ENCODE data around the gene SMIM24.

The SMIM24 gene

GRCh38 chr19:3470500-3471128, 9.7 kb downstream of the SMIM24 start:
- no peak for DNase-seq

- no peak for DNase-seq
Observed at GRCh38 chr19:3469638-3470499, 10.5 kb downstream of the SMIM24 start.

DNA sequence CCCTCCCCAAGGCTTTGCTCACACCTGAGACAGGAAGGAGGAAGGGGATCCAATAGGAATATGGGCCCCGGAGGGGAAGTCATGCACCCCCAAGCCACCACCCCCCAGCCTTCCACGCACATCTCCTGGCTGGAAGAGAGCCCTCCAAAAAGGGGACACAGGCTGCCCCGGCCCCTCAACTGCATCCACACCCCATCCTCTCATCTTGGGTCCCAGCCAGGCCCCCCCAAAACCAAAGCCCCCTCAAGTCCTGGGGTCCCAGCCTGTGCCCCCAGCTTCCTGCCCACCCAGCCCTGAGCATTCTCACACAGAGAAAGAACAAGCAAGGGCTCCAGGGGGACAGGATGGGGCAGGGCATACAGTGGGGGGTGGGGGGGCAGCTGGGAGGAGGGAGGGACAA, 12.1 kb downstream of the SMIM24 start:
- DNase-seq, result no peak

GRCh38 chr19:3467437-3468198, 12.7 kb downstream of the SMIM24 start:
- DNase-seq, result no peak

GRCh38 chr19:3466635-3467034, 13.7 kb downstream of the SMIM24 start:
- DNase-seq, result no peak

GRCh38 chr19:3465552-3465951, 14.8 kb downstream of the SMIM24 start:
- DNase-seq, result no peak

GRCh38 chr19:3464587-3465235, 15.6 kb downstream of the SMIM24 start:
- DNase-seq, result no peak

GRCh38 chr19:3463714-3464586, 16.4 kb downstream of the SMIM24 start:
- DNase-seq, result no peak

DNA sequence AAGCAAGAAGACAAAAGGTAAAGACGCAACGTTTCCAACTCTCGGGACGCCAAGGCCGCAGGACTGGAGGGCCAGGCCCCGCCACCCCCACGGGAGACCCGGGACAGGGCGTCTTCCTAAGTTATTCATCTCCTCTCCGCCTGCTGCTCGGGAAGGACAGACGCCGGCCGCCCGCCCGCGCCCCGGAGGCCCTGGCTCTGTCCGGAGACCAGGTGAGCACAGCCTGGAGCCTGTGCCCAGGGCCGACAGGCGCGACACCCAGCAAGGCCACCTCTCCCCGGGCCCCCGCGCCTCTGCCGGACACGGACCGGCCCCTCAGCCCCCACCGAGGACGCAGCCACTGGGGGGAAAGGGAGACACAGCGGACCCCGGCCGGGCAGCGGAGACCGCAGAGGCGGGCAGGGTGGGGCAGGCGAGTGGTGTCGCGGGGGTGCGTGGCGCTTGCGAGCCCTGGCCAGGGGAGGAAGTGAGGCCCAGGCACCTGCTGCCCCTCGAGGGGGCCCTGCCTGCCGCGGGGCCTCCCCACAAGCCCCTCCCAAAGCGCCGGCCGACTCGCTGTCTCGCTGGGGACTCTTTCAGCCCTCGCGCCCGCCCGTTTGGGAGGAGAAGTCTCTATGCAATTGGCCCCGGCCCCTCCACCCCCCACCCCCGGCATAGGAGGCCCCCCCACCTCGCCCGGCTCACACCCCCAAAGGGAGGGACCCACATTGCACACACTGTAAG, 17.2 kb downstream of the SMIM24 start:
- no peak for DNase-seq

- no peak for DNase-seq
Observed at GRCh38 chr19:3459965-3460582, 20.3 kb downstream of the SMIM24 start.

DNA sequence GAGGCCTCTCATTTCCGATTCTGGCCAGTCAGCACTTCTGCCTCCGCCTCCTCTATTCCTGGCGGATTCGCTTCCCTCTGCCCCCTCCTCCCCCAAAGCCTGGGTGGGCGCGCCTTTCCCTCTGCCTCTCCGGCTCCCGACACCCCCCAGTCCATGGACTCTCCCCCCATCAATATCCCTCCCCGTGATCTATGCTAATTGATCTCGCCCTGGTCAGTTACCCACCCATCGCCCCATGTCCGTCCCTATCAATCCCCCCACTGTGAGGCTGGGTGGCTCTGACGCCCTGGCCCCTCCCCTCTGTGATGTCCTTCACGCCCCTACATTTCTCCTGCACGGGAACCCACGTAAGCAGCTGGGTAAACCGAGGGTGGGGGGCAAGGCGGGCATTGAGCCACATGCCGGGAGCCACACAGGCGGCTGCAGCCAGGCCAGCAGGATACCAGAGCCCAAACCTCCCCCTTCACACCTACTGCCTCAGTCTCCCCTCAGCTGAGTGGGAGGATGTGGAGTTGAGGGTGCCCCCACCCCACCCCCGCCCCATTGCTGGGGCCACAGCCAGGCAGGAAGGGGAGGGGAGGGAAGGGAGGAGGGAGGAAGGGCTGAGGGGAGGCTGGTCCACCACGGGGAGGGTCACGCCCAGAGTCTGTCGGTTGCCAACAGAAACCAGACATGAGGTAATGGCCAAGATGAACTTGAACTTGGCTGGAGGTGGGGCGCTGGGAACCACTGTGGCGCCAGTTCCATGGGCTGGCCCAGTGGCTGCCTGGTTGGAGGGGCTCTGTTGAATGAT, 21.0 kb downstream of the SMIM24 start:
- no peak for DNase-seq

DNA sequence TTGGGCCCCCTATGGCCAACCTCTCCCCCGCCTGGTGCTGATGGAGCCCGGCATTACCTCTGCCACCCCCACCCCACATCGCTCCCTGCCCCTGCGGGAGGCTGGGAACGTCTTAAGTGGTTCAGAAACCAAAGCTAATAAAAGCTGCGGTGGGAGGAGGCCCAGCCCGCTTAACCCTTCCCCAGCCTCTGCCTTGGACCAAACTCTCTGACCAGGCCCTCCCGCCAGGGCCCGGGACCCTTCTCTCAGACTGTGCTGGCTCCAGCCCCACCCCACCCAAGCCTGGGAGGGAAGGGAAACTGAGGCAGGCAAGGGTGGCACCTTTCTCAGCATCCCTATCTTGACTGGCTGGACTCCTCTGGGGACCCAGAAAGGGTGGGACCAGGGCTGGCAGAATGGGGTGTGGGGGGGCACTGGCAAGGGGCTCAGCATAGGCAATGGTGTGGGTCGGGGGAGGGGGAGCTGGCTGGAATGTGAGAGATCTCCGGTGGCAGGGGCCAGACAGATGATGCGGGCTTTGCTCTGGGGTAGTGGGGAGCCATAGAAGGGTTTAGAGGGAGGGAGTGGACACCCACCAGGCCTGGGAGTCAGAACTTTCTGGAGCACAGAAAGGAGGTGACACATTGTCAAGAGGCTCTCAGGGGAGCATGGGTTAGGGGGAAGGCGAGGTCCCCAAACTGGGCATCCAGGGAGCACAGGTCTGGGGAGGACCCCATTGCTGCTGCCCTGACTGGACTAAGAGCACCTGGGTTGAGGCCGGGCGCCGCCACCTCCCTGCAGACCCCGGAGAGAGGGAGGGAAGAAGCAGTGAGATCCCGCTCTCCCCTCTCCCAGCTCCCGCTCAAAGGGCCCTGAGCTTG, 21.9 kb downstream of the SMIM24 start:
- no peak for DNase-seq

GRCh38 chr19:3457528-3458228, 22.6 kb downstream of the SMIM24 start:
- no peak for DNase-seq

DNA sequence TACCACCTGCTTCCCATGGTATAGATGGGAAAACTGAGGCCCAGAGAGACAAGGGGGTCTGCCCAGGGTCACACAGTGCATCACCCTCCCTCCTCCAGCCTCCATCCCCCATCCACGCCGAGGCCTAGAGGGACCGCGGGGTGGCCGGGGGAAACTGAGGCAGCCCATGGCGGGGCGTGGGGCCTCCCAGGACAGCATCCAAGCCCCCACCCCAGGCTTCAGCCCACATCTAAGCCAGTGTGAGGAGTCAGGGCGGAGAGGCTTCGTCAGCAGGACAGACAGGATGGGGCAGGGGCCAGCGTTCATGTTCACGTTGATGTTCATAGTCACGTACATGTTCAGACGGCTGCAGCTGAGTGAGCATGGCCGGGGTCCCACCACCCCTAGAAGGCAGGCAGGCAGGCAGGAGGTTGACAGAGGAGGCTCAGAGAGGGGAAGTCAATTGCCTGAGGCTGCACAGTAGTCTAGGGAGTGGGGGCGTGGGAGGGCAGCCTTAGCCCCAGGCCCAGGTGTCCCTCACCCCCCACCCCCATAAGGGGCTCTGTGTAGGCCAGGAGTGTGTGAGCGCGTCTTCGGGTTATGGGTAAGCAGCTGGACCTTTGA, 23.3 kb downstream of the SMIM24 start:
- DNase-seq, result no peak

GRCh38 chr19:3455960-3456601, 24.2 kb downstream of the SMIM24 start:
- no peak for DNase-seq

GRCh38 chr19:3455393-3455955, 24.9 kb downstream of the SMIM24 start:
- DNase-seq, result no peak
